ENCODE results near the gene PHETA2. TPM values are rescaled to one million over a fixed set of nuclear protein-coding genes. Genes with fewer than 3 reads are reported as not detected.
A peak's percentile ranks its signal among the peaks of the same experiment; 100 is the strongest.

The PHETA2 gene
- total and polyA plus RNA-seq, 2 of the 4 experiments (the other 2 are of a cell fraction): 6.5 to 10.0 TPM

DNA sequence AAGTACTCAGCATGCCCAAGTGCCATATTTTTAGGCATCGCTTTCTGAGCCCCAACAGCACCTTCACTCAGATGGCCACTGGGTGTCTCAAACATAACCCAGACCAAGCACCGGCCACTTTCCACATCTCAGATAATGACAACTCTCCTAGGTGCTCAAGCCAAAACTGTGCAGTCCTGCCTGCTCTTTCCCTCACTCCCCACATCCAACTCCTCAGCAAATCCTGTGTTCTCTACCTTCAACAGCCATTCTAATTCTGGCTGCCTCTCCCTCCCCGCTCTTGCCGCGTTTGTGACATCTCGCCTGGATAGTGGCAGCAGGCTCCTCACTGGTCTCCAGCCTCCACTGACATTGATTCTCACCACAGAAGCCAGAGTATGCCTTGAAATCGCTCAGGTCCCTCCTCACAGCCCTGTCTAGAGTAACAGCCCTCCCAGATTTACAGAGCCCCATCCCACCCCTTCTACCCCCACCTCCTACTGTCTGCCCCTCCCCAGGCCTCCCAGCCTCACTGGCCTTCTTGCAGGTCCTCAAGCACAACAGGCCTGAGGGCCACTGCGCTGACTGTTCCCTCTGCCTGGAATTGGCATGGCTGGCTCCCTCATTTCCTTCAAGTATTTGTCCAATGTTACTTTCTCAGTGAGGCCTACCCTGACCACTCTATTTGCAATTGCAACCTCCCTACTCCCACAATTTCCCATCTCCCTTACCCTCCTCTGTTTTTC, 1.3 kb upstream of the PHETA2 start:
- Histone ChIP-seq H3K4me2 (ENCODE audit: low read depth, low read length) (no peak overlapping the region), H2BK120ac (ENCODE audit: low read depth, low read length) (no peak overlapping the region), H4K20me1 (ENCODE audit: insufficient read depth, low read length) (0 out of 2 replicates have a peak, but pooled peaks cover 4% of the 10 kb centered on the region), H3K23ac (ENCODE audit: low read depth, low read length) (no peak overlapping the region), H2BK20ac (ENCODE audit: low read depth, low read length) (no peak overlapping the region), H3K79me1 (ENCODE audit: low read depth in 1 of 2, low read length in 2 of 2) (peaks cover 15 to 57% of the 10 kb centered on the region in 2 experiments; a peak in 3 of 4 replicates), H3K9me1 (ENCODE audit: insufficient read depth, low read length) (peaks cover 17% of the 10 kb centered on the region; the same call in 1 of the 2 replicates), H4K5ac (ENCODE audit: low read depth, low read length) (no peak overlapping the region), H2AFZ (replicated peaks; ENCODE audit: low read length, poor library complexity) (peak overlapping the region; percentile 1), H3K4me1 (ENCODE audit: control insufficient read depth, insufficient read depth, low read length) (peaks cover 12% of the 10 kb centered on the region), H2AK5ac (ENCODE audit: low read depth, low read length) (no peak overlapping the region; the same call in 1 of the 2 replicates), H2BK5ac (ENCODE audit: low read depth, low read length, poor library complexity, severe bottlenecking) (no peak overlapping the region), H3K18ac (ENCODE audit: low read depth, low read length) (no peak overlapping the region), H3K9me3 (ENCODE audit: control insufficient read depth, insufficient read depth, low read length) (no peaks in the 10 kb centered on the region), H3K4me3 (ENCODE audit: insufficient read depth, low read depth, low read length) (no peak overlapping the region), H3K36me3 (ENCODE audit: control insufficient read depth, insufficient read depth, low read length) (peaks cover 6% of the 10 kb centered on the region), H2AK9ac (replicated peaks; ENCODE audit: low read depth, low read length, poor library complexity) (peak overlapping the region; percentile 44), H3K4ac (ENCODE audit: low read depth, low read length) (no peak overlapping the region), H4K91ac (ENCODE audit: insufficient read depth, low read depth, low read length) (no peak overlapping the region), H3K14ac (replicated peaks; ENCODE audit: low read depth, low read length) (no peak overlapping the region), H3K27ac (ENCODE audit: insufficient read depth, low read length) (no peak overlapping the region), H3K9ac (ENCODE audit: low read depth, low read length) (no peak overlapping the region), H4K8ac (ENCODE audit: low read depth in 2 of 2, low read length in 2 of 2) (peak overlapping the region in 1 of 2 experiments; percentile 97; a peak in 1 of 4 replicates), H2BK15ac (ENCODE audit: low read depth, low read length) (no peak overlapping the region), H3K56ac (ENCODE audit: extremely low read depth, insufficient read depth, low read length) (no peak overlapping the region), H3K27me3 (ENCODE audit: control insufficient read depth, insufficient read depth, low read length) (no peaks in the 10 kb centered on the region)
- dilution Hi-C loops (cut with HindIII; ENCODE audit: low sequenced_read_pairs, unreplicated experiment): no loop called here
- in situ Hi-C loops (cut with MboI; ENCODE audit: low sequenced_read_pairs): no loop called here
- ATAC-seq (ENCODE audit: low read depth) (no peak), DNase-seq (no peak)
- CTCF ChIA-PET: no interaction called here
- 88% methylated on average over 8 of the region's 8 CpGs; no CpG with 5 or more reads in 1 of the 2 experiments for WGBS, 2 experiments (ENCODE audit: extremely low coverage in 2 of 2, insufficient read length in 1 of 2)
- intact Hi-C loops (cut with micrococcal nuclease): no loop called here
- TF ChIP-seq CHD1 (IDR thresholded peaks at IDR 0.05; ENCODE audit: low read depth, low read length) (no peak), MAZ (IDR thresholded peaks at IDR 0.05; ENCODE audit: borderline replicate concordance, low read depth, low read length) (no peak), CEBPB (IDR thresholded peaks at IDR 0.05; ENCODE audit: low read depth, low read length) (no peak)
- BruUV-seq (replicated peaks): no TSS peak
- POLR2A ChIA-PET (ENCODE audit: unreplicated experiment): no interaction called here

All from IMR-90 (cell line).